Right lobe of liver (tissue), 6 donors: ENCODE results near the gene MUL1. TPM values are rescaled to one million over a fixed set of nuclear protein-coding genes. Genes with fewer than 3 reads are reported as not detected.

Source experiments
- ATAC-seq, 4 donors: fragments of 200-7000 bp; cut with Tn5 transposase; one replicate each; pipeline ENCODE4 v1.9.1; 2020; ENCODE audit warnings: mild to moderate bottlenecking in 4 of 4, moderate library complexity in 4 of 4
- DNase-seq, 3 donors: peaks; one replicate each; pipeline ENCODE4 v3.0.0-alpha.2; 2020
- H3K27ac ChIP-seq, 3 donors: fragments of 200-600 bp; one replicate each; pipeline ENCODE4 v1.8.0; 2022
- H3K27me3 ChIP-seq, 2 donors: fragments of 200-600 bp; one replicate each; pipeline ENCODE4 v1.8.0; 2022
- H3K36me3 ChIP-seq, 4 donors: fragments of 200-600 bp; sonication (generic) in 1 of 4; one replicate each; pipeline versions ENCODE4 v1.5.1 to v1.8.0; 2017 to 2022; ENCODE audit warnings: control low read depth in 1 of 4
- H3K4me1 ChIP-seq, 4 donors: fragments of 200-600 bp; sonication (generic) in 1 of 4; one replicate each; pipeline versions ENCODE4 v1.5.1 to v1.8.0; 2017 to 2022; ENCODE audit warnings: control low read depth in 1 of 4
- H3K4me3 ChIP-seq, 3 donors: fragments of 200-600 bp; one replicate each; pipeline ENCODE4 v1.8.0; 2022
- H3K9me3 ChIP-seq, 4 donors: fragments of 200-600 bp; sonication (generic) in 1 of 4; one replicate each; pipeline versions ENCODE4 v1.5.1 to v1.8.0; 2017 to 2022; ENCODE audit warnings: control low read depth in 1 of 4
- POLR2A ChIP-seq: fragments of 450-650 bp; IDR thresholded peaks from one replicate; pipeline ENCODE4 v1.6.1; 2017; ENCODE audit warnings: antibody characterized with exemption, mild to moderate bottlenecking
- WGBS: methylation state at CpG from one replicate; pipeline ENCODE4 v1.1.6; 2018; ENCODE audit warnings: low coverage, low lambda C conversion rate; ENCODE audit not compliant: insufficient coverage; ENCODE audit errors: missing lambda C conversion rate; 5-methylcytosine and 5-hydroxymethylcytosine counted together
- intact Hi-C, 2 donors: fragments of 100-400 bp; cut with DNase I; formaldehyde crosslinking; loops; one replicate each; pipeline versions ENCODE4 v1.11.2 to v1.14.1; 2022
- total RNA-seq, 6 experiments: library from RNA; depleted of rRNA in 2 of 6; stranded (reverse); fragments of >200 nt in 2 of 6; fragmentation: NEBNext Ultra II Directional in 3 of 6; extraction: Animal tissue kit (Norgen Biotek cat#: 25700) in 3 of 6; gene quantifications; one replicate each; pipeline versions ENCODE4 v1.1.0 to v1.2.4, GENCODE V29; 2016 to 2023
- TF ChIP-seq, protein P1 (sequence below), 4 donors: fragments of 200-600 bp in 3 of 4; fragments of 450-650 bp in 1 of 4; IDR thresholded peaks; one replicate each; pipeline versions ENCODE4 v1.5.1 to v1.8.0; 2016 to 2022; ENCODE audit warnings: antibody characterized with exemption in 4 of 4, mild to moderate bottlenecking in 2 of 4
- donor health status: DM: no; HTN: yes; CAD: no.
- donor health status: DM: no; HTN: no; CAD: no.
- donor health status: DM: no; HTN: no; CAD: no.
- donor health status: DM: no; HTN: yes; CAD: no.
- donor health status: DM: no; HTN: yes; CAD: no.

MUL1 gene
- total RNA-seq, 6 experiments from 2014 or later, result 14.4 to 33.6 (median 16.7) TPM

DNA sequence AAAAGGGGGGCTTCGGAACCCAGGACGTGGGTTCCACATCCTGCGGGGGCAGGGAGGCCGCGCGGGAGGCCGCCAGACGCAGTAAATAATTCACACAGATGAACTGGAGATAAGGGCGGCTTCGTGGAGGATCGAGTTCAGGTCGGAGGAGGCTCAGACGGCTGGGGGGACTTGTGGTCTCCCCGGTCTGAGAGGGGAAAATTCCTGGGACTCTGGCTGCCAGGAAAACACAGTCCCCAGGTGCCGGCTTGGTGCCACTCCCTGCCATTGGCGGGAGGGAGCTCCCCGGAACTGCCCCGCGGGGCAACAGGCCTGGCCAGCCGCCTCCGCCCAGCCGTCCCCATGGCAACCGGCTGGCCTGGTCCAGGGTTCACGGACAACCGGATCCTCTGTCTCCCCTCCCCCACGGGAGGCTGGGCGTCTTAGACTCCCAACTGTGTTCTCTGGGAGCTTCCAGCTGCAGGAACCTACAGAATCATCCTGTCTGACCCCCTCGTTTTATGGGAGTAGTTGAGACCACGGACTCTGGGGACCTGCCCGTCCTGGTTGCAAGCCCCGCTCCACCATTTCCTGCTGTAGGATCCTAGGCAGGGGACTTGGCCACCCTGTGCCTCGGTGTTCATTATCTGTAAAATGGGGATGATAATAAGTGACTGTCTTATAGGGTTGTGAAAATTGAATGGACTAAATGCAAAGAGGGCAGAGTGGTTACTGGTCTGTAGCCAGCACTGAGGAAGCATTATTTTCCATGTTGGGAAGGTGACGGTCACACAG, 31.5 kb downstream of the MUL1 start:
- intact Hi-C loops, result no loop called here
- H3K9me3 ChIP-seq, result no peaks in the 10 kb centered on the region
- H3K27me3 ChIP-seq, result no peaks in the 10 kb centered on the region
- peaks cover 3 to 61% (median 25%) of the 10 kb centered on the region in 4 donors for H3K4me1 ChIP-seq
- DNase-seq, result peak; percentile 94 to 97 (median 96)
- ATAC-seq, result peak; percentile 73 to 84 (median 76)
- H3K4me3 ChIP-seq, result peak overlapping the region; percentile 19 to 55 (median 44)
- 4% methylated on average over 21 of the region's 33 CpGs for WGBS
- no peaks in the 10 kb centered on the region for H3K36me3 ChIP-seq
- peak overlapping the region; percentile 69 to 87 (median 70) for H3K27ac ChIP-seq
- peak; percentile 75 for TF ChIP-seq POLR2A
- TF ChIP-seq, protein P1, sequence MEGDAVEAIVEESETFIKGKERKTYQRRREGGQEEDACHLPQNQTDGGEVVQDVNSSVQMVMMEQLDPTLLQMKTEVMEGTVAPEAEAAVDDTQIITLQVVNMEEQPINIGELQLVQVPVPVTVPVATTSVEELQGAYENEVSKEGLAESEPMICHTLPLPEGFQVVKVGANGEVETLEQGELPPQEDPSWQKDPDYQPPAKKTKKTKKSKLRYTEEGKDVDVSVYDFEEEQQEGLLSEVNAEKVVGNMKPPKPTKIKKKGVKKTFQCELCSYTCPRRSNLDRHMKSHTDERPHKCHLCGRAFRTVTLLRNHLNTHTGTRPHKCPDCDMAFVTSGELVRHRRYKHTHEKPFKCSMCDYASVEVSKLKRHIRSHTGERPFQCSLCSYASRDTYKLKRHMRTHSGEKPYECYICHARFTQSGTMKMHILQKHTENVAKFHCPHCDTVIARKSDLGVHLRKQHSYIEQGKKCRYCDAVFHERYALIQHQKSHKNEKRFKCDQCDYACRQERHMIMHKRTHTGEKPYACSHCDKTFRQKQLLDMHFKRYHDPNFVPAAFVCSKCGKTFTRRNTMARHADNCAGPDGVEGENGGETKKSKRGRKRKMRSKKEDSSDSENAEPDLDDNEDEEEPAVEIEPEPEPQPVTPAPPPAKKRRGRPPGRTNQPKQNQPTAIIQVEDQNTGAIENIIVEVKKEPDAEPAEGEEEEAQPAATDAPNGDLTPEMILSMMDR (IDR thresholded peaks at IDR 0.05), result no peak

DNA sequence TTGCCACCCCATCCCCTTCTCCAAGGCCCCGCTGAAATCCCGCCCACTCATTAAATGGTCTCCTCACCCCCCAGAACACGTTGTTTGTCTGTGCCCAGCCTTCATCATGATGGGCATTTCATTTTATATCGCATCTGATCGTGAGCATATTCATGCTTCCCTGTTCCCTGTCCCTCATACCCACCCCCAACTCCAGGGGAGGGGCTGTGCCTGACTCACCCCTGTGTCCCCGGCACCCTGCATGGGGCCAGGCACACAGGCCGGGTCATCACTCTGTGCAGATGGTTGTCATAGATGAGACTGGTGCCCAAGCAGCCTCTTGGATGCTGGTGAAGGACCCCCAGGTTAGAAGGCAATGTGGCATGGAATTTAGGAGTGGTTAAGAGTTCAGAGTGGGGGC, 33.0 kb downstream of the MUL1 start:
- TF ChIP-seq, protein P1 (IDR thresholded peaks at IDR 0.05), result no peak
- TF ChIP-seq POLR2A, result no peak
- H3K27me3 ChIP-seq, result no peaks in the 10 kb centered on the region
- H3K4me3 ChIP-seq, result no peak overlapping the region
- intact Hi-C loops, result no loop called here
- H3K4me1 ChIP-seq, result peaks cover 3 to 49% (median 21%) of the 10 kb centered on the region in 4 donors
- WGBS, result 61% methylated on average over 7 of the region's 7 CpGs
- DNase-seq (no peak), ATAC-seq (no peak)
- H3K27ac ChIP-seq, result no peak overlapping the region
- H3K36me3 ChIP-seq, result no peaks in the 10 kb centered on the region
- no peaks in the 10 kb centered on the region for H3K9me3 ChIP-seq

DNA sequence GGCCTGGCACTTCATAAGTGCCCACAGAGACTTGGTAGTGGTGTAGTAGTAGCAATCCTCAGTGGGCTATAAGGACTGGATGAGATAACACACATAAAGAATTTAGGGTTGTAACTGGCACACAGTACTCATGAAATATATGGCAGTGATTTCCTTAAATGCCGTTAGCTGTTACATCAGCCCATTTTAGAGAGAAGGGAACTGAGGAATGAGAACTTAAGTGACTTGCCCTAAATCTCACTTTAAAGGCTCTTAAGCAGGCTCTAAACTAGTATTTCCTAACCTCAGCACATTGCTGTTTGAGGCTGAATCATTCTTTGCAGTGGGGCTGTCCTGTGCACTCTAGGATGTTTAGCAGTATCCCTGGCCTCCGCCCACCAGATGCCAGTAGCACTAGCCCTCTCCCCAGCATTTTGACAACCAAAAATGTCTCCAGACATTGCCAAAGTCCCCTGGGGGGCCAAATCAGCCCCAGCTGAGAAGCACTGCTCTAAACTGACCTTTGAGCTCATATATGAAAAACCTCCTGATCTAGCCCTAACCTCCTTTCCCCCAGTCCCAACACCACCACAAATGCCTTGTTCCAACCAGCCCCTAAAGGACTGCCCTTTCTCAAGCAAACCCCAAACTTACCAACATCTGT, 33.5 kb downstream of the MUL1 start:
- no peak for TF ChIP-seq POLR2A
- TF ChIP-seq, protein P1 (IDR thresholded peaks at IDR 0.05), result no peak
- WGBS, result 60% methylated on average over 1 of the region's 2 CpGs

DNA sequence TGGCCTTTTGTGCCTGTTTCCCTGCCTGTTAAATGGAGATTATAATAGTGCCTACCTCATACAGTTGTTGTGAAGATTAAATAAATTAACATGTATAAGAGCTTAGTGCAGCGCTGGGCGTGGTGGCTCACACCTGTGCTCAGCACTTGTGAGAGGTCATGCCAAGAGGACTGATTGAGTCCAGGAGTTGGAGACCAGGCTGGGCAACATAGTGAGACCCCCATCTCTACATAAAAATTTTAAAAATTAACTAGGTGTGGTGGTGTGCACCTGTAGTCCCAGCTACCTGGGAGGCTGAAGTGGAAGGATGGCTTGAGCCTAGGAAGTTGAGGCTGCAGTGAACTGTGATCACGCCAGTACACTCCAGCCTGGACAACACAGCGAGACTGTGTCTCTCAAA, 34.1 kb downstream of the MUL1 start:
- intact Hi-C loops, result no loop called here
- TF ChIP-seq, protein P1 (IDR thresholded peaks at IDR 0.05), result no peak
- no peak for TF ChIP-seq POLR2A
- Histone ChIP-seq H3K36me3 (no peaks in the 10 kb centered on the region), H3K4me3 (no peak overlapping the region), H3K27me3 (no peaks in the 10 kb centered on the region), H3K27ac (no peak overlapping the region), H3K9me3 (no peaks in the 10 kb centered on the region), H3K4me1 (peaks cover 3 to 38% (median 20%) of the 10 kb centered on the region in 4 donors)
- no peak for DNase-seq
- no peak for ATAC-seq
- 94% methylated on average over 4 of the region's 4 CpGs for whole genome bisulfite sequencing

More for the DNA sequence above, 33.5 kb downstream of the MUL1 start:
- DNase-seq, result no peak
- no peak overlapping the region for H3K27ac ChIP-seq
- H3K36me3 ChIP-seq, result no peaks in the 10 kb centered on the region
- no peak for ATAC-seq
- H3K4me3 ChIP-seq, result no peak overlapping the region
- peaks cover 3 to 44% (median 21%) of the 10 kb centered on the region in 4 donors for H3K4me1 ChIP-seq
- H3K9me3 ChIP-seq, result no peaks in the 10 kb centered on the region
- H3K27me3 ChIP-seq, result no peaks in the 10 kb centered on the region
- intact Hi-C loops, result no loop called here
